ENCODE data around the gene PTGDR2.
"Not testable (repeated sequence)": the region's sequence is repeated elsewhere in the genome, so short reads cannot be mapped to it uniquely, and the experiment has no call there.

PTGDR2 gene

DNA sequence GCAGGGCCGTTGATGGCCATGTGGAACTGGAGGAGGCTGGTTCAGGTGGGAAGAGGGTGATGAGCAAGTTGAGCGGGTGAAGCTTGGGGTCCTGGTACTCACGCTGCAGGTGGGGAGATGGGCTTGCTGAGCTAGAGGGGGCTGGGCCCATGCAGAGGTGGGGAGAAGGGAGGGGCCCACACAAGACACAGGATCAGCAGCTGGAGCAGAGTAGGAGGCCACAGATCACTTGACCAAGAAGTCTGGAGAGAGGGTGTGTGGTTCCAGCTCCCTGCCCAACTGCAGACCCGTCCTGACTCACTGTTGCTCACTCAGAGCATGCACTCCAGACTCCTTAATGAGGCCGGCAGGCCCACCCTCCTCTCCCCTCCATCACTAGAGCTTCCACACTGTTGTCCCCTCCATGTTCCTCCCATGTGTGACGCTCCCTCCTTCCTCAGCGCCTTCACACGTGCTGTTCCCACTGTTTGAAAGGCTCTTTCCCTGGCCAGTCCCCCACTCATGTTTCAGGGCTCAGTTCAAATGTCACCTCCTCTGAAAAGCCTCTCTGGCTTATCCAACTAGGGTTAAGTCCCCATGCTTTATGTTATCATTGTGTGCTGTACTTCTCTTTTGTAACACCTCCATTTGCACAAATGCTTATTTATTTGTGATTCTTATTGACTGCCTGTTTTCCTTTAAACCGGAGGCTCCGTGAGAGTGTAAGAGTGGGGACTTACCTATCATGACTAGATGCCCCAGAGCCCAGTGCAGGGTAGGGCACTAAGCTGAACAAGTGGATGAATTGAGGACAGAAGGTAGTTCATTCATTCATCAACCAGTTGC, 11.5 kb downstream of the PTGDR2 start:
- no peak for FAIRE-seq
- no peak for DNase-seq (ENCODE audit: insufficient read length, low spot score)

DNA sequence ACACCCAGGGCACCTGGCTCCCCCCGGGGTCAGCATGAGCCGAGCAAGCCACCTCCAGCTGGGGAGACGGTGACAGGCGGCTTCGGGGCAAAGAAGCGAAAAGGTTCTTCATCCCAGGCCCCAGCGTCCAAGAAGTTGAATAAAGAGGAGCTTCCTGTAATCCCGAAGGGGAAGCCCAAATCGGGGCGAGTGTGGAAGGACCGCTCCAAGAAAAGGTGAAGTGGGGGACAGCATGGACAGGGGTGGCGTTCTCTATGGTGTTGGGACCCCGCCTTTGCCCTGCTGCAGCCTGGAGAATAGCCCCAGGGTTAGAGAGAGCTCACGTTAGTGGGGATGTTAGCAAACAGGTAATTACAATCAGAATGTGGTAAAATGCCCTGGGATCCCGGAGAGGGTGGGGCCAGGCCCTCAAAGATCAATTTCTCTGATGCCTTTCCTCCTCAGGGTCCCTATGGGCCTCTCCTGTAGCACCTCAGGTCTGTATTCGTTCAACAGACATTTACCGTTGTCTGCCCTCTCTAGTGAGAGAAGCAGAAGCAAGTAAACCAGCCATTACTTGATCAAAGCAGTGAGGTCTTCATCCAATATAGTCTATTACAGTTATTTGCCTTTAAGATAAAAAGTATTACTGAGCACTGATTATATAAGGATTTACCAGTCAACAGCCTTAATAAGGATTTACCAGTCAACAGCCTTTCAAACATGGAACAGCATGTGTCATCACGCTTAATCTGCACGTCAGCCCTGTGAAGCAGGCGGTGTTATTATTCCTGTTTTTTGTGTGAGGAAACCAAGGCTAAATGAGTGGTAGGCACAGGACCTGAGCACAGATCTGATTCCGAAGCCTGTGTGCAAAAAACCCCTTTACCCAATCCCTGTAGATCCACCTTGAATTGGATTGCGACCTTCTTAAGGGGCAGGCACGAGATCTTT, 12.8 kb downstream of the PTGDR2 start:
- DNase-seq (ENCODE audit: insufficient read length, low spot score), result no peak
- FAIRE-seq, result no peak

DNA sequence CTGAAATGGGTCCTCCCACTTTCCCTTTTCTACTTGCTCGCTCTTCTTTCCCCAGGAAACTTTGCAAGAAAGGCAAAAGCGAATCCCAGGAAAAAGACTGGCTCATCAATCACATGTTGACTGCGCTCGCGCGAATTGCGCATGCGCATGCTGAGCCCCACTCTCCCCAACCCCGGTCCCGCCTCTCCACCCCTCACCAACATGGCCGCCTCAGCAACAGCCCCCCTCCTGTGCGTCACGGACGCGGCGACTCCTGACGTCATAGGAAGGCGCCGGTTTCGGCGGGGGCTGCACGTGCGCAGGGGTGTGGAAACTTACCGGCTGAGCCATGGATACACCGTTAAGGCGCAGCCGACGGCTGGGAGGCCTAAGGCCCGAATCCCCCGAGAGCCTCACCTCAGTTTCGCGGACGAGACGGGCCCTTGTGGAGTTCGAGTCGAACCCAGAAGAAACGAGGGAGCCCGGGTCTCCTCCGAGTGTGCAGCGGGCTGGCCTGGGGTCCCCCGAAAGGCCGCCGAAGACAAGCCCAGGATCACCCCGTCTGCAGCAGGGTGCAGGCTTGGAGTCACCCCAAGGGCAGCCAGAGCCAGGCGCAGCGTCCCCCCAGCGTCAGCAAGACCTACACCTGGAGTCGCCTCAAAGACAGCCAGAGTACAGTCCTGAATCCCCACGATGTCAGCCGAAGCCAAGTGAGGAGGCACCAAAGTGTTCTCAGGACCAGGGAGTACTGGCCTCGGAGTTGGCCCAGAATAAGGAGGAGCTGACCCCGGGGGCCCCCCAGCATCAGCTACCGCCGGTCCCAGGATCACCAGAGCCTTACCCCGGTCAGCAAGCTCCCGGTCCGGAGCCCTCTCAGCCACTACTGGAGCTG, 13.7 kb downstream of the PTGDR2 start, which contains the start of gene CCDC86:
CCDC86 (plus strand) TSS at position 317 of the 871 bp plus-strand sequence; CDS start at position 329, 12 bp downstream.
- FAIRE-seq (peak; percentile 88), DNase-seq (ENCODE audit: insufficient read length, low spot score) (peak; percentile 97)

DNA sequence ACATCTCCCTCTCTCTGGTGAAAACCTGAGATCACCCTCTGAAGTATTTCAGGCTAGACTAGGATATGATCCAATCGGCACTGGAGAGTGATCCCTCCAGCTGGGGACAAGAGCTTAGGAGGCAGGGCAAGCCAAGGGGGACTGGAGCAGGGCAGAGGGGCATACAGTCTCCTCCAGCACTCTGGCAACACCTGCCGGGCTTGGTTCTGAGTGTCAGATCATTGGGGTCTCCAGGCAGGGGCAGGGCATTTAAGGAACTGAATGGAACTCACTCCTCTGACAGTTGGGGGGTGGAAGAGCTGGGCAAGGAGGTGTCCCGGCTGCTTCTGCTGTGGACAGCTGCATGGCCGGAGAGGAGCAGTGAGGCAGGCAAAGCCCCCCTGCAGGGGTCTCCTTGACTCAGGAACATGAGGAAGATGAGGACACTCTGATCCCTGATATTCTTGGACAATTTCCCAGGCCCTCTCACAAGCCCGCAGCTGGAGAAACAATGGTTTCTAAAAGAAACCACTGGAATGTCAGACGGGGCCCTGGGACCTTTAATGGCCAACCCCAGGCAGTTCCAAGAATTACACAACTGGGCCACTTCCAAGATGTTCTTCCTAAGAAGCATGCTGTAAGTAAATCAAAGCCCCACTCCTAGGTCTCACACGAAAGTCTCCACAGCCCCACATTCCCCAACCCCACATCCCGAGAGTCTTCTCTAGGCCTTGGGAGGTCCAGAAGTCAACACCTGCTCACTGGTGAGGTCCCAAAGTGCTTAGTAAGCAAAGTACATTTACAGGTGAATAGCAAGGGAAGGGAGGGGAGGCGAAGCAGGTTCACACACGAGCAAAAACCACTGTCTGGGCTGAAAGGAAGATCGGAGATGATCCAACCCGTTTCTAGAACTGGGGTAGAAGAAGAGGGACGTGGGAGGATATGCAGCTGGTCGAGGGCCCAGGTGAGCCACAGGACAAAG, 15.0 kb downstream of the PTGDR2 start:
- DNase-seq (ENCODE audit: insufficient read length, low spot score), result peak; percentile 19
- FAIRE-seq, result no peak

DNA sequence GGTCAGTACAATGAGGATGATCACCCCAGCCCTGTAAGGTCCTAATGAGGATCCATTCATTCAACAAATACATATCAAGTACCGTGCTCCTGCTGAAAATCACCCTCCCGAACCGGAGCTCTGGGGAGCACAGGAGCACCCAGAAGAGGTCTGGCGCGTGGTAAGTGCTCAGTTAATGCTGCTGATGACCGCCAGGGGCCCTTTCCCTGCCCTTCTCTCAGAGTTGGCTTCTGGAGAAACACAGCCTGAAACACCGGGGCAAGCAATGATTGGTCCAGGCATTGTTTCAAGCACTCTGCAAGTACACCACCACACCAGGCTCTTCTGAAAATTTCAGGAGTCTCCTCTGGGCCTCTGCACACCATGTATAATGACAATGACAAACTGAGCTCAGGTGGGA, 17.6 kb downstream of the PTGDR2 start:
- DNase-seq (ENCODE audit: insufficient read length, low spot score) (no peak), FAIRE-seq (no peak)

DNA sequence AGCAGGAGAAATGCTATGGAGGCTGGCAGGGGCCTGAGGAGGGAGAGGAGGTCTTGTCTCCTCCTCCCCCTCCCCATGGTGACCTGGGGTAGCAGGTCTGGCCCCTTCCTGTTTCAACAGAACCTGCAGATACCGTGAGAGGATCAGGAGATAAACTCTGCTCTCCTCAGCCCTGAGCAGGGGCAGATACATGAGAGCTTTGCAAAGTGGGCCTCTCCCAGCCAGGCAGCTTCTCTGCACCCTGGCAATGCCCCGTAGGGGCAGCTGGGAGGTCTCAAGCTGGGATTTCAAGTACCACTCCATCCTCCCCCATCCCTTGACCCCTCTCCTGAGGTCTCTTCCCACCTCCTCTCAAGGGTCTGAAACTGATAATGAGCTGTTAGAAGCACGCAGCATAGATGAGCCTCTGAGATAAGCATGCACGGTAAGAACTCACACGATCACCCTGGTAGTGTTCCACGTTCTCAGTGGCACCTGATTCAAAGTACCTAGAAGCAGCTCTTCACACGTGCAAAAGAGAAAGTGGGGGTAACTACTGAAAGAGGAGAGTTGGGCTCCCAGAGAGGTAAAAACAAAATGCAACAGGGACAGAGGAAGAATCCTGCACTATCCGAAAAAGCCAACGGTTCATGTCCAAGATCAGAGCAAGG, 18.8 kb downstream of the PTGDR2 start:
- DNase-seq (ENCODE audit: insufficient read length, low spot score) (no peak), FAIRE-seq (no peak)

DNA sequence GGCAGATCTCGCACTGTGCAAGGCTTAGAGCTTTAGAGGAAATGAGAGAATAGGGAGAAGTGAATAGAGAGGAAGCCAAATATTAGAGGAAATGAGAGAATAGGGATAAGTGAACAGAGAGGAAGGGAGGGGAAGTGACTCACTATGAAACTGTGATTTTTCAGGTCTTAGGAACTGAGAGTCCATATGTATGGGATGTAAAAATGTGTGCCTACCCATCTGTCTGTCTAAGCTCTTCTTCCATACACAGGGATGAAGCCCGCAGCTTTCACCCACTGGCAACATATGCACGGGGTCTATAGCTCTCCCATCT, 20.3 kb downstream of the PTGDR2 start:
- no peak for DNase-seq (ENCODE audit: insufficient read length, low spot score)

DNA sequence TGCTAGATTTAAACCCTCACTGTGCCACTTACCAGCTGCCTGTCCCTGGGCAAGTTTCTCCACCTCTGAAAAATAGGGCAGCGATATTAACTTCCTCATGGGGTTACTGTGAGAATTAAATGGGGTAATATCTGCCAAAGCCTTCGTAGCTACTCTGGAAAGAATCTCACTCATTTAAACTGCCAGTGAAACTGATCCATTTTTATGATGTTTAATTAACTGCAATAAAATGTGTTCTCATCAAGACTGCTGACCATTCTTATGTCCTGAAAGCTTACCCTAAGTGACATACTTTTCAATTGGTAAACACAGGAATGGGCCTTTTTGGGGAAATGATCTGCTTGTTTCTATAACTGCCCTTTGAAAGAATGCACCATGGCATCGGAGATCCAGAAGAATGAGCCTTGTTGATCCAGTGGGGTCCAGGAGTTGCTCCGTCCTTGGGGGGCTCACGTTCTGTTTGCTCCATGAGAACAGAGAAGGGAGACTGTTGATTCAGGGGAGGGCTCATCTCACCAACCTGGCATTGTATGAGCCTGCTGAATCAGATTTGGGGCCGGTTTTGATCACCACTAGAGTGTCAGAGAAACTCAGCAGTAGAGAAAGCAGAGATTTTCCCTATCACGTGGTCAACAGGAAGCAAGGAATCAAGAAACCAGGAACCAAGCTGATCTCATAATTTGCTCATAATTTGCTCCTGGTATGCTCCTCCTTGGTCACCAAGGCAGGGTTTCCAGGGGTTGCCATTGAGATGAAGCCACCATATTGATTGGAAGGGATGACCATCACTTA, 20.8 kb downstream of the PTGDR2 start:
- no peak for FAIRE-seq
- no peak for DNase-seq (ENCODE audit: insufficient read length, low spot score)

More for the DNA sequence above, 20.3 kb downstream of the PTGDR2 start:
- FAIRE-seq, result no peak

DNA sequence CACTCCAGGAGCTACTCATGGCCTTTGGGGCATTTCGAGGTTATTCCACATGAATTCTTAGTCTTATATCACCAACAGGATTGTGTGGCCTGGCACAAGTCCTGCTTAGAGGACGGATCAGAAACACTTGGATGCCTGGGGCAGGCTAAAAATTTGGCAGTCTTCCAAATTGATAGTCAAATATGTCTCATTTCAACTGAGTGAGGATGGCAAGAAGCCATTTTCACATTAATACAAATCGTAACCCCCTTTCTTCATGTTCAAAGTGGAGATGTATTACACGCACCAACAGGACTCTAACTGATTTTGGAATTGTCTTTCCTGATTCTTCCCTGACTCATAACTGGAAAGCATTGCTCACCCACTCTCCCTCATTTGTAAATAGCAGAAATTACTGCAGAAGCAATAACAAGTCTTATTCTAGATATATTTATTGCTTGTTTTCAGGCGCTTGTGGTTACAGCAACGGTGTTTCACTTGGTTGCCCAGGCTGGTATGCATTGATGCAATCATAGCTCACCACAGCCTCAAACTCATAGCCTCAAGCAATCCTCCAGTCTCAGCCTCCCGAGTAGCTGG, 24.2 kb downstream of the PTGDR2 start:
- no peak for FAIRE-seq
- no peak for DNase-seq (ENCODE audit: insufficient read length, low spot score)

DNA sequence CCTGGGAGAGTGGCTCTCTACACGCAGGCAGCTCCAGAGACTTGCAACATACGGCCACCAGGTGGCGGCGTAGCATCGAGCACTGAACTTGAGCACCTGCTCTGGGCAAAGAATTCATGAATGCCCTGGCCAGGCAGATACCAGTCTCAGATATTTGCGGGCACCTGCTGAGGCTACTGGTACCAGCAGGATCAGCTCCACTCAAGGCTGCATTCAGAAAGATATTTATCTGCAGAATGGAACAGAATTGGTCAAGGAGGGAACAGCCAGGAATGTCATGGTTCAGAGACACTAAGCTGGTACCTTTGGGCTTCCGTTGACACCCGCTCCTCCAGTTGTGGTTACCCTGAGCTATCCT, 24.6 kb downstream of the PTGDR2 start:
- DNase-seq (ENCODE audit: insufficient read length, low spot score), result peak; percentile 80
- peak; percentile 28 for FAIRE-seq

DNA sequence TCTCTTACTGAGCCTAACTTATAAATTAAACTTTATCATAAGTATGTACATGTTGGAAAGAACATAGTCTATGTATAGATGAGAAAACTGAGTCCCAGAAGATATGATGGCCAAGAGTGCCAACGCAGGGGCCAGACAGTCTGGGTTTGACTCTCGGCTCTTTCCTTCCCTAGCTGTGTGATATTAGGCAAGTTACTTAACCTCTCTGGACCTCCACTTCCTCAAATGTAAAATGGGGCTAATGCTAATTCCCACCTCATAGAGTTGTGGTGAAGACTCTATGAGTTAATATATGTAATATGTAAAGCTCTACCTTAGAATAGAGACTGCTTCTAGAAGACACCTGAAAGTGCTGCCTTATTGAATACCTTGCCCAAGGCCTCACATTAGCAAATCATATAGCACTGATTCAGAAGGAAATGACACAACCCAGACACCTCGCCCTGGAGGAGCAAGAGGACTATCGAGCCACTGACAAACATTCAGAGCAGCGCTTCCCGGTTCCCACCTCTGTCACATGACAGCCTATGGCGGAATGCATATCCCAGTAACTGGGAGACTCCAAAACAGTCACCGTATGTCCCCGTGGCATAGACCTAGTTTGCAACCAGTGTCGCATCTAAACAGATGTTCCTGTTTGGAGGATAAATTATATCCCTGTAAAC, 25.1 kb downstream of the PTGDR2 start:
- no peak for DNase-seq (ENCODE audit: insufficient read length, low spot score)
- FAIRE-seq, result no peak

DNA sequence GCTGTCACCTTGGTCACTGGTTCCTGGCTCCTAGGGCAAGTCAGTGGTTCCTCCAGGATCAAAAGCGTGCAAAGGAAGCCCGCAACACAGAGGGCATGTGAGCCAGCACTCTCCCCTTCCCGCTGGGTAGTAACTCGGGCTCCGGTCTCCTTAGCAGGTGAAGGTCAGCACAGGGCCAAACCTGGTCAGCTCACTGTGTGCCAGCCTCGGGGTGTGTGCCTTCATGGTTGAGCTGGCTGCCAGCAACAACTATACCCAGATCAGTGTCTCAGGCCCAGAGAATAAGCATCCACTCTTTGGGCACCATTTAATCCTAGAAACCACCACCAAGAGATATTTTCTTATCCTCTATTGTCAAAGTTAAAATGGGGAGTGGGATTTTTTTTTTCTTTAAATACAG, 30.0 kb downstream of the PTGDR2 start:
- DNase-seq (ENCODE audit: insufficient read length, low spot score) (no peak), FAIRE-seq (no peak)

DNA sequence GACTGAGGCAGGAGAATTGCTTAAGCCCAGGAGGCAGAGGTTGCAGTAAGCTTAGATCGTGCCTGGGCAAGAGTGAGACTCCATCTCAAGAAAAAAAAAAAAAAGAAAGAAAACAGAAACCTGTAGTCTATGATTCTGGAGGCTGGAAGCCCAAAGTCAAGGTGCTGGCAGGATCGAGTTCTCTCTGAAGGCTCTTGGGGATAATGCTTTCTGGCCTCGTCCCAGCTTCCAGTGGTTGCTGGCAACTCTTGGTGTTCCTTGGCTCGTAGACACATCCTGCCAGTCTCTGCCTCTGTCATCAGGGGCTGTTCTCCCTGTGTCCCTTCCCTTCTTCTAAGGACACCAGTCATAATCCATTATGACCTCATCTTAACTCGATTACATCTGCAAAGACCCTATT, 30.6 kb downstream of the PTGDR2 start:
- FAIRE-seq (no peak), DNase-seq (ENCODE audit: insufficient read length, low spot score) (no peak)

DNA sequence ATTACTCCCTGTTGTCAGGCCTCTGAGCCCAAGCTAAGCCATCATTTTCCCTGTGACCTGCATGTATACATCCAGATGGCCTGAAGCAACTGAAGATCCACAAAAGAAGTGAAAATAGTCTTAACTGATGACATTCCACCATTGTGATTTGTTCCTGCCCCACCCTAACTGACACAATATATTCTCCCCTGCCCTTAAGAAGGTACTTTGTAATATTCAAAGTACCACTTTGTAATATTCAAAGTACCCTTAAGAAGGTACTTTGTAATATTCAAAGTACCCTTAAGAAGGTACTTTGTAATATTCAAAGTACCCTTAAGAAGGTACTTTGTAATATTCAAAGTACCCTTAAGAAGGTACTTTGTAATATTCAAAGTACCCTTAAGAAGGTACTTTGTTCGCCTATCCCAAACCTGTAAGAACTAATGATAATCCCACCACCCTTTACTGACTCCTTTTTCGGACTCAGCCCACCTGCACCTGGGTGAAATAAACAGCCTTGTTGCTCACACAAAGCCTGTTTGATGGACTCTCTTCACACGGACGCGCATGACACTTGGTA, 31.9 kb downstream of the PTGDR2 start:
- not testable (repeated sequence) for FAIRE-seq; DNase-seq (ENCODE audit: insufficient read length, low spot score)

DNA sequence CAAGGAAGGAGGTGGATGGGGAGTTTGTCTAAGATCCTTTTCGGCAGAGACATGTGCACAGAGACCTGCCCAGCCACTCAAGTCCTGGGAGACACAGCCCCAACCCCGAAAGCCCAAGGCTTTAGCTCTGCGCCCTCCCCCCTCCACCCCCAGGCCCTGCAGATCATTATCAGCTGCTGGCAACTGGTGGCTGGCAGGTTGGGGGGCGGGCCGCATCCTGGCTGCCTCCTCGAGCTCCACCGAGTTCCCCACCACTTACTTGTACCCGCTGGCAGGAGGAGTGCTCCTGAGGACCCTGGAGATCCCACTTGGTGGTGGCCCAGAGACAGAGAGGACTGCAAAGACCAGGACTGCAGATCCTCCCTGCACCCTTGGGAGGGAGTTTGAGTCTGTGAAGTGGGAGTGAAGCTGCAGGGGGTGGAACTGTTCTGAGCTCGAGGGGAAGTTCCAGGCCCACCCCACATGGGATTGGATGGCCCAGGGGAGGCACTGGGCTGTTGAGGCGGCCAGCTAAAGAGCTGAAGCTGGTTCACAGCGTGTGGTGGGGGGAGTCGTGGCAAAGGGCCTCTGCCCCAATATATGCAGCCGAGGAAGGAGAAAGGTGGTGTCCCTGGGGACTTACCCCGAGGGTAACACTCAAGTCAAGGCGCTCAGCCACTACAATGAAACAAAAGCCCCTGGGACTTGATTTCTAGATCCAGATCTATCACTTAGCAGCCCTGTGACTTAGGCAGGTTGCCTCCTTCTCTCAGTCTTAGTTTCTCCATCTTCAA, 33.7 kb downstream of the PTGDR2 start:
- DNase-seq (ENCODE audit: insufficient read length, low spot score) (no peak), FAIRE-seq (no peak)

DNA sequence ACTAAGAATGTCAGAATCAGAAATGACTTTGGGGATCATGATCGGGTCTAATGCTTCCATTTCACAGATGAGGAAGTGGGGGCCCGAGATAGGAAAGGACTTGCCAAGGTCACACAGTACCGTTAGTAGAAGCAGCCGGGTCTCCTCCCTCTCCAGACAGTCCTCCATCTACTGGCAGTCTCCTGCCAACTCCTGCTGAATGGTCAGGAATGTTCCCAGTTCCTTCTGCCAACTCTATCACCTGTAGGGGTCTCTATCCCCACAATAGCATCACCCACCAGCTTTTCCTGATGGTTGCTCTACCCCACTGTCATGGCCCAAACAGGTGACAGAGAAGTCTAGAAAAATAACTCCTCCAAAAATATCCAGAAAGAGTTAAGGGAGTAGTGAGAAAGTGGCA, 37.7 kb downstream of the PTGDR2 start:
- DNase-seq (ENCODE audit: insufficient read length, low spot score), result no peak
- no peak for FAIRE-seq

Measured in HTR-8/SVneo (cell line).